ACC112 (cell line): ENCODE measurements around the gene HOXD11.

Experiments used
- H2AFZ ChIP-seq: fragments of 200-600 bp; sonication (generic); one replicate; pipeline ENCODE4 v1.6.0; 2017; ENCODE audit warnings: antibody characterized with exemption, low read length; ENCODE audit not compliant: unreplicated experiment
- H3K27ac ChIP-seq: fragments of 200-600 bp; sonication (generic); 2 replicates; pipeline ENCODE4 v1.5.1; 2014; ENCODE audit warnings: low read depth, mild to moderate bottlenecking, antibody characterized with exemption, low read length, moderate library complexity
- H3K27me3 ChIP-seq: fragments of 200-600 bp; sonication (generic); 2 replicates; pipeline ENCODE4 v1.6.1; 2014; ENCODE audit warnings: mild to moderate bottlenecking, antibody characterized with exemption, low read length, moderate library complexity, mixed read lengths; ENCODE audit not compliant: insufficient read depth
- H3K36me3 ChIP-seq: fragments of 200-600 bp; sonication (generic); 2 replicates; pipeline ENCODE4 v1.6.1; 2016; ENCODE audit warnings: mild to moderate bottlenecking, antibody characterized with exemption, low read length, moderate library complexity, mixed read lengths; ENCODE audit not compliant: insufficient read depth
- H3K4me1 ChIP-seq: fragments of 200-600 bp; sonication (generic); one replicate; pipeline ENCODE4 v1.6.1; 2016; ENCODE audit warnings: low read length, mixed read lengths; ENCODE audit not compliant: insufficient read depth, unreplicated experiment, control insufficient read depth
- H3K4me3 ChIP-seq: fragments of 200-600 bp; sonication (generic); 2 replicates; pipeline ENCODE4 v1.5.1; 2014; ENCODE audit warnings: mild to moderate bottlenecking, low read depth, low read length
- H3K79me2 ChIP-seq: fragments of 200-600 bp; sonication (generic); one replicate; pipeline ENCODE4 v1.6.0; 2016; ENCODE audit warnings: low read length; ENCODE audit not compliant: control insufficient read depth, unreplicated experiment, insufficient read depth

Gene HOXD11

GRCh38 chr2:176117823-176118371 is 10.8 kb downstream of the HOXD11 start:
- Histone ChIP-seq H3K4me3 (peak overlapping the region; percentile 6; the same call in 1 of the 2 replicates), H3K27me3 (peaks cover 93% of the 10 kb centered on the region), H2AFZ (no peak overlapping the region), H3K4me1 (no peaks in the 10 kb centered on the region), H3K36me3 (no peaks in the 10 kb centered on the region), H3K79me2 (no peaks in the 10 kb centered on the region), H3K27ac (no peak overlapping the region)

GRCh38 chr2:176118601-176119339 is 11.7 kb downstream of the HOXD11 start:
- Histone ChIP-seq H2AFZ (no peak overlapping the region), H3K79me2 (no peaks in the 10 kb centered on the region), H3K4me3 (peak overlapping the region; percentile 52), H3K36me3 (no peaks in the 10 kb centered on the region), H3K27ac (no peak overlapping the region), H3K4me1 (no peaks in the 10 kb centered on the region), H3K27me3 (peaks cover 84% of the 10 kb centered on the region)

- peaks cover 66% of the 10 kb centered on the region for H3K27me3 ChIP-seq
- H3K79me2 ChIP-seq = no peaks in the 10 kb centered on the region
- no peaks in the 10 kb centered on the region for H3K36me3 ChIP-seq
- no peak overlapping the region for H3K4me3 ChIP-seq
- H2AFZ ChIP-seq = no peak overlapping the region
- no peaks in the 10 kb centered on the region for H3K4me1 ChIP-seq
- no peak overlapping the region for H3K27ac ChIP-seq
Measured at GRCh38 chr2:176120364-176121189, 13.5 kb downstream of the HOXD11 start.

- Histone ChIP-seq H3K79me2 (no peaks in the 10 kb centered on the region), H3K27ac (no peak overlapping the region), H3K27me3 (peaks cover 57% of the 10 kb centered on the region), H3K4me3 (peak overlapping the region; percentile 92), H3K36me3 (no peaks in the 10 kb centered on the region), H2AFZ (peak overlapping the region; percentile 94), H3K4me1 (no peaks in the 10 kb centered on the region)
Measured at GRCh38 chr2:176121190-176122051, 14.3 kb downstream of the HOXD11 start.

GRCh38 chr2:176122052-176122682 is 15.1 kb downstream of the HOXD11 start:
- H2AFZ ChIP-seq = peak overlapping the region; percentile 94
- no peaks in the 10 kb centered on the region for H3K4me1 ChIP-seq
- no peaks in the 10 kb centered on the region for H3K79me2 ChIP-seq
- no peak overlapping the region for H3K27ac ChIP-seq
- no peaks in the 10 kb centered on the region for H3K36me3 ChIP-seq
- H3K4me3 ChIP-seq = peak overlapping the region; percentile 92
- peaks cover 50% of the 10 kb centered on the region for H3K27me3 ChIP-seq

- peak within 1 kb of the TSS; percentile 94 for H2AFZ ChIP-seq
- H3K79me2 ChIP-seq = no peaks in the 10 kb centered on the region
- H3K4me1 ChIP-seq = peaks cover 4% of the 10 kb centered on the region
- peaks cover 43% of the 10 kb centered on the region for H3K27me3 ChIP-seq
- H3K27ac ChIP-seq = no peak within 1 kb of the TSS
- H3K36me3 ChIP-seq = no peaks in the 10 kb centered on the region
- H3K4me3 ChIP-seq = peak within 1 kb of the TSS; percentile 92
Measured at GRCh38 chr2:176122683-176123410, 15.8 kb downstream of the HOXD11 start, which contains the start of gene HOXD9. TSS of gene HOXD9 (plus strand) at chr2:176122719. CDS start at chr2:176122769, 50 bp downstream.

- Histone ChIP-seq H3K27ac (no peak overlapping the region), H3K27me3 (peaks cover 36% of the 10 kb centered on the region), H3K4me3 (peak overlapping the region; percentile 92), H3K79me2 (no peaks in the 10 kb centered on the region), H3K4me1 (peaks cover 8% of the 10 kb centered on the region), H3K36me3 (no peaks in the 10 kb centered on the region), H2AFZ (peak overlapping the region; percentile 94)
Measured at GRCh38 chr2:176123411-176124109, 16.5 kb downstream of the HOXD11 start.

- H3K4me3 ChIP-seq = no peak overlapping the region; the same call in 1 of the 2 replicates
- H3K27me3 ChIP-seq = peaks cover 30% of the 10 kb centered on the region
- no peak overlapping the region for H3K27ac ChIP-seq
- no peaks in the 10 kb centered on the region for H3K36me3 ChIP-seq
- no peaks in the 10 kb centered on the region for H3K79me2 ChIP-seq
- peaks cover 8% of the 10 kb centered on the region for H3K4me1 ChIP-seq
- H2AFZ ChIP-seq = no peak overlapping the region
Measured at GRCh38 chr2:176124110-176124946, 17.2 kb downstream of the HOXD11 start.
